Esophagus muscularis mucosa (tissue), 3 donors: ENCODE data around the gene HRH2.

ENCODE experiments used
- CTCF ChIP-seq, 3 experiments: fragments of 200-600 bp in 2 of 3; fragments of 450-650 bp in 1 of 3; sonication (generic) in 2 of 3; IDR thresholded peaks; one replicate each; pipeline ENCODE4 v1.5.1; 2017 to 2019; ENCODE audit warnings: antibody characterized with exemption in 3 of 3, mild to moderate bottlenecking in 2 of 3, moderate library complexity in 1 of 3
- POLR2A ChIP-seq: fragments of 450-650 bp; IDR thresholded peaks from one replicate; pipeline ENCODE4 v1.6.1; 2017; ENCODE audit warnings: antibody characterized with exemption, moderate library complexity, mild to moderate bottlenecking, low read depth
- POLR2AphosphoS5 ChIP-seq, 2 donors: sonication (generic); formaldehyde crosslinking; IDR thresholded peaks; one replicate each; pipeline ENCODE4 v1.6.1; 2017; ENCODE audit warnings: antibody characterized with exemption in 2 of 2

GRCh38 chr5:175747539-175748060 is 89.7 kb downstream of the HRH2 start:
- no peak for TF ChIP-seq POLR2AphosphoS5 (IDR thresholded peaks at IDR 0.05)
- TF ChIP-seq CTCF (IDR thresholded peaks at IDR 0.05), result no peak
- TF ChIP-seq POLR2A, result no peak
